GM21367 (cell line): ENCODE measurements around the gene IKZF3.

ENCODE experiments used
- ATAC-seq: cut with Tn5 transposase; IDR thresholded peaks from one replicate; pipeline ENCODE4 v1.9.1; 2021; ENCODE audit not compliant: unreplicated experiment

The IKZF3 gene

GRCh38 chr17:39818358-39819000, 45.6 kb downstream of the IKZF3 start:
- ATAC-seq, result no peak

GRCh38 chr17:39816272-39816671, 47.8 kb downstream of the IKZF3 start:
- no peak for ATAC-seq

- no peak for ATAC-seq
These were observed 49.6 kb downstream of the IKZF3 start for GRCh38 chr17:39814497-39814896.

DNA sequence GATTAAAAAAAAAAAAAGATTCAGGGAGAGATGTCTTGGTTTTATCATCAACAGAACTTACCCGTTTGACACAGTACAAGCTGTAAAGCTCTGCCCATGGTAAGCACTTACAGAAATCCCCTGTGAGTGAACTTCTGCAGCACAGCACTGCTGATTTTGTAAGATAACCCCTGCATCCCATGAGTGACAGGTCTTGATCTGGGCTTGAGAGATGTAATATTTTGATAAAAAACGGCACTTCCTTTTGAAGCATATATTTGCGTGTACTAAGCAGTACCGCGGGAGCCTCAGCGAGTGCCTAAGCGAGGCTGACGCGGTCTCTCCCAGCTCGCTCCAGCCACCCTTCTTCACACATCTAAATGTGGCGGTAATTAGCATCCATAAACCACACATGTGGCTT, 50.5 kb downstream of the IKZF3 start:
- no peak for ATAC-seq

DNA sequence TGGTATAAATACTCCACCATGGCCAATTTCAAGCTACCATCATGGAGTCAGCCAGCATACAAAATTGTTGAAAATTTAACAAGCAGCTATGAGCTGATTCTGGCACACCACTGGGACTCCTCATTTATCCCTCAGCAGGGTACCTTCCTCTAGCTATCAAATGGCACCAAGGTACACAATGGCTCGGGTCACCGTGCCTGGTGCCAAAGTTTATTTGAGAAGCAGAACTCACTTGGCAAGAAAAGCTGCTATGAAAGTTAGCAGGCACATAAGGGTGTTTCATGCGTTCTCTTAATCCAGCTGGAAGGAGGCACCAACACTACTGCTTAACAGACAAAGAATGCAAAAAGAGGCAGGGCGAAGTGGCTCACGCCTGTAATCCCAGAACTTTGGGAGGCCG, 51.6 kb downstream of the IKZF3 start:
- no peak for ATAC-seq

DNA sequence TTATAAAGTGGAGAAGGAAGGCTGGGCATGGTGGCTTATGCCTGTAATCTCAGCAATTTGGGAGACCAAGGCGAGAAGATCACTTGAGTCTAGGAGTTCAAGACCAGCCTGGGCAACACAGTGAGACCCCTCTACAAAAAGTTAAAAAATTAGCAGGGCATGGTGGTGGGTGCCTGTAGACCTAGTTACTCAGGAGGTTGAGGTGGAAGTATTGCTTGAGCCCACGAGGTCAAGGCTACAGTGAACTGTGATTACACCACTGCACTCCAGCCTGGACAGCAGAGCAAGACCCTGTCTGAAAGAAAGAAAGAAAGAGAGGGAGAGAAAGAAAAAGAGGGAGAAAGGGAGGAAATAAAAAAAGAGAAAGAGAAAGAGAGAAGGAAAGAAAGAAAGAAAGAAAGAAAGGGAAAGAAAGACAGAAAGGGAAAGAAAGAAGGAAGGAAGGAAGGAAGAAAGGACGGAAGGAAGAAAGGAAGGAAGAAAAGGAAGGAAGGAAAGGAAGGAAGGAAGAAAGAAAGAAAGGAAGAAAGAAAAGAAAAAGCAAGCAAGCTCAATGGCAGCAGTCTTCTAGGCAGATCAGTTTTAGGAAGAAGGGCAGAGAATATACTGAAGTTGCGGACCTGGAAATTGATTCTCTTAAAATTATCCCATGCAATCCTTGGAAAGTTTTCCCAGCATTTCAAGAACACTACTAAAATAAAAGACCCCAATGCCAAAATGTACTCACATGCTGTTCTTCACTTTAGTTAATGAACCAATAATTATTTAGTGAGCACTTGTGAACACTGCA, 53.0 kb downstream of the IKZF3 start:
- no peak for ATAC-seq

GRCh38 chr17:39809221-39809620, 54.9 kb downstream of the IKZF3 start:
- no peak for ATAC-seq

DNA sequence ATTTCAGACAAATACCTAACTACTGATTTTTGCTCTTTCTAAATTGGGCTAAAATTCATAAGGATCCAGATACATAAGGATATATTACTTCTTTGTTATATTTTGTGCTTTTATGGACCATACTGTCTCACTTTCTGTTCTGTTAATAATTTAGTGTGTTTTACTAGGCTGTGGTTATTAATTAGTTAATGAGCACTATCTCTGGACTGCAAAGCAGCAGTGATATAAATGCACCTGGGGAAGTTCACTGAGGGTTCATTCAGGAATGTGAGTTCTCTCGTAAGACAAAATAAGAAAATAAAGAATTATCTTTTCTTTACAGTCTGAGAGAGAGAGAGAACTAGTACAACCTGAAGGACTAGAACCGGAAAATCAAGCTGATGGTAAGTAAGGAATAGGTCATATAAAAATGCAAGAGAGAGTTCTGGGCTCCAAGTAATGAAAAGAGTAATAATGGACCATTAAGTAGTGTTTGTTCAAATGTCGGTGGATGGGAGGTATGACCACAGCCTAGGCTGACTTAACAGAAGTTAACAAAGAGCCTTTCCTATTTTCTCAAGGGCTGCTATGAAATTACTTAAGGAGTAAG, 55.6 kb downstream of the IKZF3 start:
- no peak for ATAC-seq

- no peak for ATAC-seq
These were observed 59.3 kb downstream of the IKZF3 start for GRCh38 chr17:39804839-39805238.

GRCh38 chr17:39801055-39801454, 63.1 kb downstream of the IKZF3 start:
- no peak for ATAC-seq

GRCh38 chr17:39800540-39800939, 63.6 kb downstream of the IKZF3 start:
- ATAC-seq, result no peak

DNA sequence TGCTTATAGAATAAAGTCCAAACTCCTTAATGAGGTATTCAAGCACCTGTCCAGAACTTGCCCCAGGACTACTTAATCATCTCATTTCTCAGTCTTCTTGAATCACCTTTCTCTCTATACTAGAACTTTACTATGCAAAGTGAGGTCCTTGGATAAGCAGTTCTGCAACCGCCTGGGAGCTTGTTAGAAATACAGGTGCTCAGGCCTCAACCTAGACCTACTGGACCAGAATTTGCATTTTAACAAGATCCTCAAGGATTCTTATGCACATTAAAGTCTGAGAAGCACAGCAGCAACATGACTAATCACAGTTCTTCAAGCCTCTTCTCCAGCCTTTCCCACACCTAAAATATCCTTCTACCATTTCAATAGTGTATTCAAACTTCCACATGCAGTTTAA, 64.7 kb downstream of the IKZF3 start:
- ATAC-seq, result no peak

DNA sequence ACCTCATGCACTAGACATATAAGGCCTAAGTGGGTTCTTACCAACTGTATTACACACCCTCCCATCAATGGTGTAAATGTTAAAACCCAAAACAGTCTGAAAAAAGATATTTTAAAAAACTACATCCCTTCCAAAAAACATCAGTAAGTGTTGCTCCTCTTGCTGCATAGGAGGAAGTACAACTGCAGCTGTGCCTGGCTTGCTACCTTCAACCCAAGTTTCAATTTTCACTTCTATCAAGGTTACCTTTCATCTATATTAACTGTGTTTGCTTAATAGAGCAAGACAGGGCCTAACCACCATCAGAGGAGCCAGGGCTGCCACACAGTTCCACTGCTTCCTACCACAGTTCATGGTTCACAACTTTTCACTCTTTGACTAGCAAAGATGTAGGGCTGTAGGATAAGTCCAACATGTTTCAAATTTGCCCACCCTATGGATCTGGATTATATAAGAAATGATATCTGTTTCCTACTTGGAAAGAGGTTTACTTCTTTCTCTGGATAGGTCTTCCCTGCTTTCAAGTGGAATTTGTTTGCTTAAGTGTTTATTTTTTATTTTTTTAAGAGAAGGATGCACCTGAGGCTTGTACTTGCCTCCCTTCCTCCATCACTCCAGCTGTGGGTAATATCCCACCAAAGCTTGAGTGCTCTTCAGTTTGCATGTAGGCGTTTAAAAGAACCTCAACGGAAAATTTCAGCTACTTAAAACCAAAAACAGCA, 69.7 kb downstream of the IKZF3 start:
- ATAC-seq, result peak; percentile 63

DNA sequence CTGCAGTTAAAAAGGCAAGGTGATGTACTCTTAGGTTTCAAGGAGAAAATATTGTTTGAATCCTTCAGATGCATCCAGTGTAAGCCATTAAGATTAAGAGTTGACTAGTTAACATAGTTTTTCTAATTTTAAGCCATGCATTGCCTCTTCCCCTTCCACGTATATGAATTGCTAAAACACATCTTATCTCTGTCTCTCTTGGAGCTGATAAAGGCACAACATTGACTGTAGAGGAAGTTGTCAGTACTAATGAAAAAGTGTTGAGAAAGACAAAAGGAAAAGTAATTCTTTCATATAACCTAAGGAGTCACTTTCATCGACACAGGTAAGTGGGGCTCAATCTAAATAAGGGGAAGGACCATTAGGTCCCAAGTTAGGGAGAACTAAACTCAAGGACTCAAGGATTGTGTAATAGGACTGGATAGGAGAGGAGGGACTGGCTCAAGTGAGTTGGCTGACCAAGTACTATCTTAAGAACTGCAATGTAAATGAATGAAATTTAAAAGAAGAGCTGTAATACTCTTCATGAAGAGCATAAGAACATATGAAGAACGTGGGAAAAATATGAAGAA, 70.7 kb downstream of the IKZF3 start:
- ATAC-seq, result no peak

GRCh38 chr17:39792526-39793221, 71.4 kb downstream of the IKZF3 start:
- ATAC-seq, result no peak

DNA sequence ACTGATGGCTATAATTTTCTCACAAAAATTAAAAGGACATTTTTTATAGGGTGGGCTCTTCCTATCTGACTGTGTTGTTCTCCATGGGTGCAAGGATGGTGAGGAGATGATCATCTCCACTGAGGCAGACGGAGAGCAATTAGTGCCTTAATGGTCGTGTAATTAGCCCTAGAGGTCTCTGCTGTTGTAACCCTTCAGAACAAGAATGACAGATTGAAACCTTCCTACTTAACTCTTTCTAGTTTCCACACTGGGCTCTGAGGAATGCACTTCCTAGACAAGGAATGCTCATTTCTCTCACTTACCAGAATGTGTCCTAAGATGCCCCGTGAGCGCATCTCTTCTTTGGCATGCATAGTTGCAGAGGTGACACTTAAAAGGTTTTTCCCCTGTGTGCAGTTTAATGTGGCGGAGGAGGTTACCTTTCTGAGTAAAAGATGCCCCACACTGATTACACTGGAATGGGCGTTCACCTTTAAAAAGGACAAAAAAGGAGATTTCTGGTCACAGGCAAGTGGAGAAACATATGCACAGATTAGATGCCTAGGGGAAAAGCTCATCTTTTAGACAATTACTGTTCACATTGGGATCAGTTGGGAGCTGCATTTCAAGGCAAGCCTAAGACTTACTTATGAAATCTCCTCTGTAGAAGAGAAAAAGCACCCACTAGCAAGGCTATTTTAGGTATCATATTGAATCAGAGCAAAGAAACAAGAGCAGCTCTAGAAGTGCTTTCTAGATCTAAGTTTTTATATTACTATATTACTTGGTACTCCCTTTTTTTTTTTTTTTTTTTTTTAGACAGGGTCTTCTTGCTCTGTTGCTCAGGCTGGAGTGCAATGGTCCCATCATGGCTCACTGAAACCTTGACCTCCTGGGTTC, 72.8 kb downstream of the IKZF3 start:
- ATAC-seq, result no peak

GRCh38 chr17:39787743-39788484, 76.2 kb downstream of the IKZF3 start:
- ATAC-seq, result no peak

GRCh38 chr17:39787041-39787440, 77.1 kb downstream of the IKZF3 start:
- ATAC-seq, result no peak

DNA sequence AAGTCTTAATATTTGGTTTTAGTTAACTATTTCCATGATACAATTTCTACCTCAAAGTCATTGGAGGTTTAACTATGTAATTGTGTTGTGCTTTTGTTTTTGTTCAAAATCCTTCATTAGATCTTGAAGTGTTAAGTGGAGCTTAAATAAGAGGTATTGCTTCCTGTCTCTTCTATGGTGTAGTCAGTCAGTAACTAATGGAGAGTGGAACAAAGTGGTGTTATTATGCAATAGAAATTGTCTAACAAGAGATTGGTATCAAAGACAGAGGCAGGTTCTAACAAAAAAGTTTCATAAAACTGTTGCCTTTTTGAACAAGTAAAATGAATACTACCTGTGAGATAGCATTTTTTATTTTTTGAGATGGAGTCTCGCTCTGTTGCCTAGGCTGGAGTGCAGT, 81.1 kb downstream of the IKZF3 start:
- ATAC-seq, result no peak
